Common myeloid progenitor, CD34-positive (primary cell): ENCODE results near the gene PPP4C.

Experiments
- CTCF ChIA-PET: fragments of 350-600 bp; sonication (Branson Sonifier 250); formaldehyde crosslinking; loops from one replicate; lab custom pipeline; 2021; ENCODE audit warnings: antibody characterized with exemption; lab: Charles Lee
- POLR2A ChIA-PET: fragments of 350-600 bp; sonication (Branson Sonifier 250); formaldehyde crosslinking; loops from one replicate; lab custom pipeline; 2021; ENCODE audit warnings: antibody characterized with exemption; lab: Charles Lee
- DNase-seq, 3 donors: peaks; one replicate each; pipeline versions ENCODE4 v3.0.0 to v3.0.0-alpha.2; 2013
- H3K27ac ChIP-seq, 2 experiments: 1 replicate in 1 of 2; 2 replicates in 1 of 2; pipeline ENCODE4 v1.7.0; 2013; ENCODE audit warnings: inconsistent platforms in 2 of 2, low read length in 2 of 2, mild to moderate bottlenecking in 2 of 2, low read depth in 1 of 2, moderate library complexity in 1 of 2; ENCODE audit not compliant: severe bottlenecking in 2 of 2, insufficient read depth in 1 of 2, poor library complexity in 1 of 2
- H3K27me3 ChIP-seq, 5 experiments: replicated peaks in 2 of 5; 1 replicate in 3 of 5; 2 replicates in 2 of 5; pipeline versions ENCODE4 v1.6.1 to v1.7.0; 2013; ENCODE audit warnings: low read length in 4 of 5, mild to moderate bottlenecking in 2 of 5, moderate library complexity in 2 of 5, inconsistent platforms in 1 of 5; ENCODE audit not compliant: insufficient read depth in 5 of 5, control insufficient read depth in 4 of 5
- H3K36me3 ChIP-seq, 4 experiments: 1 replicate in 2 of 4; 2 replicates in 2 of 4; pipeline versions ENCODE4 v1.6.1 to v1.7.0; 2013; ENCODE audit warnings: low read length in 3 of 4, control low read depth in 1 of 4, mild to moderate bottlenecking in 1 of 4; ENCODE audit not compliant: control insufficient read depth in 4 of 4, insufficient read depth in 4 of 4
- H3K4me1 ChIP-seq, 4 experiments: 1 replicate in 3 of 4; 2 replicates in 1 of 4; pipeline versions ENCODE4 v1.6.1 to v1.7.1; 2013; ENCODE audit warnings: low read length in 3 of 4, mild to moderate bottlenecking in 3 of 4, control low read depth in 1 of 4, inconsistent platforms in 1 of 4, moderate library complexity in 1 of 4; ENCODE audit not compliant: control insufficient read depth in 4 of 4, insufficient read depth in 4 of 4; ENCODE audit errors: control extremely low read depth in 1 of 4
- H3K4me3 ChIP-seq, 7 experiments: 1 replicate in 4 of 7; 2 replicates in 3 of 7; pipeline versions ENCODE4 v1.5.1 to v1.7.0; 2013; ENCODE audit warnings: mild to moderate bottlenecking in 7 of 7, low read length in 6 of 7, moderate library complexity in 6 of 7, inconsistent platforms in 2 of 7, low read depth in 2 of 7, control low read depth in 1 of 7; ENCODE audit not compliant: insufficient read depth in 4 of 7, control insufficient read depth in 1 of 7; ENCODE audit errors: extremely low read depth in 1 of 7
- H3K9me3 ChIP-seq, 5 experiments: 1 replicate in 4 of 5; 2 replicates in 1 of 5; pipeline versions ENCODE4 v1.6.1 to v1.7.1; 2013; ENCODE audit warnings: low read length in 4 of 5, mild to moderate bottlenecking in 2 of 5, inconsistent platforms in 1 of 5, low read depth in 1 of 5, moderate library complexity in 1 of 5; ENCODE audit not compliant: control insufficient read depth in 4 of 5, insufficient read depth in 2 of 5; ENCODE audit errors: control extremely low read depth in 1 of 5
- WGBS: methylation state at CpG from one replicate; pipeline ENCODE4 v1.1.5; 2013; ENCODE audit not compliant: insufficient coverage; 5-methylcytosine and 5-hydroxymethylcytosine counted together

Gene PPP4C

GRCh38 chr16:30096105-30096861 lies 20.5 kb downstream of the PPP4C start, which contains the start of gene YPEL3:
Gene YPEL3 (minus strand): TSS chr16:30096213. CDS start chr16:30095482, 731 bp downstream.
- POLR2A ChIA-PET = interaction anchor here (0.5 to 1.0 kb wide), 3 partner anchors 22 to 90 kb away, joined by 3 to 4 read pairs (median 3); partner anchors contain the start of gene ALDOA
- H3K4me1 ChIP-seq = peaks cover 0 to 43% (median 33%) of the 10 kb centered on the region in 4 experiments
- 17% methylated on average over 45 of the region's 77 CpGs for whole genome bisulfite sequencing
- no peaks in the 10 kb centered on the region for H3K27me3 ChIP-seq
- CTCF ChIA-PET = interaction anchor here (11.3 kb wide), 1 partner anchor 23 kb away, joined by 235 read pairs; the partner anchor contains the start of genes ALDOA and PPP4C
- DNase-seq = peak; percentile 87 to 94 (median 93)
- peaks cover 0 to 16% (median 10%) of the 10 kb centered on the region in 4 experiments for H3K36me3 ChIP-seq
- peak within 1 kb of the TSS; percentile 66 to 89 for H3K27ac ChIP-seq
- H3K9me3 ChIP-seq = peaks cover 0 to 31% (median 14%) of the 10 kb centered on the region in 5 experiments
- peak within 1 kb of the TSS; percentile 49 to 91 (median 84) for H3K4me3 ChIP-seq

GRCh38 chr16:30096862-30097563 lies 21.2 kb downstream of the PPP4C start:
- DNase-seq = peak; percentile 58 to 88 (median 82)
- H3K4me3 ChIP-seq = peak overlapping the region in 1 of 7 experiments; percentile 38
- peaks cover 0 to 16% (median 10%) of the 10 kb centered on the region in 4 experiments for H3K36me3 ChIP-seq
- H3K27ac ChIP-seq = peak overlapping the region in 1 of 2 experiments; percentile 68
- ChIA-PET POLR2A (no interaction called here), CTCF (interaction anchor here (11.3 kb wide), 1 partner anchor 23 kb away, joined by 235 read pairs; the partner anchor contains the start of genes ALDOA and PPP4C)
- no peaks in the 10 kb centered on the region for H3K27me3 ChIP-seq
- peaks cover 0 to 31% (median 14%) of the 10 kb centered on the region in 5 experiments for H3K9me3 ChIP-seq
- peaks cover 0 to 37% (median 29%) of the 10 kb centered on the region in 4 experiments for H3K4me1 ChIP-seq
- WGBS = 92% methylated on average over 18 of the region's 18 CpGs

GRCh38 chr16:30104090-30104489 lies 28.3 kb downstream of the PPP4C start:
- ChIA-PET POLR2A (no interaction called here), CTCF (interaction anchor here (1.0 to 3.6 kb wide), 4 partner anchors 8 to 256 kb away, joined by 3 to 19 read pairs (median 8); partner anchors contain the start of gene TBX6)
- Histone ChIP-seq H3K4me3 (no peak overlapping the region), H3K27me3 (no peaks in the 10 kb centered on the region), H3K27ac (no peak overlapping the region), H3K9me3 (peaks cover 0 to 12% (median 4%) of the 10 kb centered on the region in 5 experiments), H3K4me1 (no peaks in the 10 kb centered on the region), H3K36me3 (peaks cover 4 to 31% (median 17%) of the 10 kb centered on the region in 4 experiments)
- no peak for DNase-seq
- WGBS = 86% methylated on average over 4 of the region's 4 CpGs

- Histone ChIP-seq H3K27me3 (no peaks in the 10 kb centered on the region), H3K9me3 (peaks cover 0 to 10% (median 4%) of the 10 kb centered on the region in 5 experiments), H3K4me1 (no peaks in the 10 kb centered on the region), H3K4me3 (no peak overlapping the region), H3K27ac (no peak overlapping the region), H3K36me3 (peaks cover 4 to 31% (median 17%) of the 10 kb centered on the region in 4 experiments)
- POLR2A ChIA-PET = no interaction called here
- WGBS = 100% methylated on average over 6 of the region's 6 CpGs
- CTCF ChIA-PET = interaction anchor here (1.3 to 3.6 kb wide), 2 partner anchors 13 to 15 kb away, joined by 4 to 19 read pairs; partner anchors contain the start of gene TBX6
- DNase-seq = no peak
These were observed 28.7 kb downstream of the PPP4C start for GRCh38 chr16:30104492-30104891.

GRCh38 chr16:30108059-30108850 lies 32.5 kb downstream of the PPP4C start:
- Histone ChIP-seq H3K9me3 (no peaks in the 10 kb centered on the region), H3K4me3 (no peak overlapping the region), H3K27ac (no peak overlapping the region), H3K4me1 (no peaks in the 10 kb centered on the region), H3K27me3 (no peaks in the 10 kb centered on the region), H3K36me3 (peaks cover 4 to 53% (median 18%) of the 10 kb centered on the region in 4 experiments)
- DNase-seq = no peak
- POLR2A ChIA-PET = interaction anchor here (0.6 to 0.7 kb wide), 2 partner anchors 309 to 317 kb away, joined by 3 read pairs; no protein-coding TSS in a partner anchor
- WGBS = 100% methylated on average over 4 of the region's 15 CpGs
- CTCF ChIA-PET = interaction anchor here (1.2 kb wide), 1 partner anchor 55 kb away, joined by 3 read pairs; a partner anchor contains a TSS

- no peaks in the 10 kb centered on the region for H3K9me3 ChIP-seq
- H3K27me3 ChIP-seq = no peaks in the 10 kb centered on the region
- no peak overlapping the region for H3K27ac ChIP-seq
- no peak for DNase-seq
- H3K4me1 ChIP-seq = no peaks in the 10 kb centered on the region
- WGBS = 95% methylated on average over 3 of the region's 7 CpGs
- no peak overlapping the region for H3K4me3 ChIP-seq
- ChIA-PET POLR2A (no interaction called here), CTCF (interaction anchor here (0.6 to 5.2 kb wide), 4 partner anchors 10 to 75 kb away, joined by 3 to 54 read pairs (median 4); partner anchors contain the start of gene TBX6)
- H3K36me3 ChIP-seq = peaks cover 2 to 58% (median 10%) of the 10 kb centered on the region in 4 experiments
These were observed 34.9 kb downstream of the PPP4C start for GRCh38 chr16:30110661-30111060.
